ENCODE measurements around the gene BCL2. TPM values are rescaled to one million over a fixed set of nuclear protein-coding genes. Genes with fewer than 3 reads are reported as not detected.

The BCL2 gene
- polyA plus RNA-seq, 1 of the 3 experiments (the other 2 are of a cell fraction), result 1.5 TPM

GRCh38 chr18:63247926-63248325 lies 71.6 kb downstream of the BCL2 start:
- Histone ChIP-seq H3K36me3 (replicated peaks in 1 of 2; ENCODE audit: control insufficient read depth in 1 of 2, insufficient read depth in 2 of 2, low read length in 1 of 2) (no peaks in the 10 kb centered on the region), H3K9me2 (no peaks in the 10 kb centered on the region), H3K4me3 (ENCODE audit: low read depth in 2 of 2, low read length in 1 of 2) (no peak overlapping the region), H3K4me2 (no peak overlapping the region), H3K4me1 (ENCODE audit: control insufficient read depth in 1 of 2, insufficient read depth in 2 of 2, low read depth in 1 of 2, low read length in 1 of 2) (peaks cover 0 to under 1% of the 10 kb centered on the region in 2 experiments; a peak in 1 of 4 replicates), H3K9ac (no peak overlapping the region), H4K20me1 (ENCODE audit: insufficient read depth) (no peaks in the 10 kb centered on the region), H3F3A (replicated peaks; ENCODE audit: insufficient read depth) (no peaks in the 10 kb centered on the region), H3K27ac (ENCODE audit: low read depth in 2 of 2, low read length in 1 of 2) (no peak overlapping the region), H3K27me3 (ENCODE audit: insufficient read depth) (no peaks in the 10 kb centered on the region), H3K79me2 (ENCODE audit: insufficient read depth) (no peaks in the 10 kb centered on the region), H3K9me3 (no peaks in the 10 kb centered on the region), H2AFZ (ENCODE audit: low read depth) (no peak overlapping the region)
- no peak for DNase-seq
- WGBS (ENCODE audit: low lambda C conversion rate), result 93% methylated on average over 4 of the region's 4 CpGs
- TF ChIP-seq USF2 (IDR thresholded peaks at IDR 0.05; ENCODE audit: borderline replicate concordance, low read depth, low read length) (no peak), SIN3A (IDR thresholded peaks at IDR 0.05; ENCODE audit: borderline replicate concordance, low read depth, low read length) (no peak), PBX3 (IDR thresholded peaks at IDR 0.05) (no peak), CTCF (IDR thresholded peaks at IDR 0.05) (no peak), RXRA (IDR thresholded peaks at IDR 0.05; ENCODE audit: borderline replicate concordance, low read depth) (no peak), RFX5 (IDR thresholded peaks at IDR 0.05; ENCODE audit: low read length) (no peak), JUND (IDR thresholded peaks at IDR 0.05) (no peak), REST (IDR thresholded peaks at IDR 0.05; ENCODE audit: low read depth, low read length) (no peak)
- ChIA-PET POLR2A (no interaction called here), CTCF (no interaction called here)

GRCh38 chr18:63247506-63247905 lies 72.1 kb downstream of the BCL2 start:
- H3K36me3 ChIP-seq (replicated peaks in 1 of 2; ENCODE audit: control insufficient read depth in 1 of 2, insufficient read depth in 2 of 2, low read length in 1 of 2), result no peaks in the 10 kb centered on the region
- H3K27me3 ChIP-seq (ENCODE audit: insufficient read depth), result no peaks in the 10 kb centered on the region
- no peak overlapping the region for H3K27ac ChIP-seq (ENCODE audit: low read depth in 2 of 2, low read length in 1 of 2)
- no peak overlapping the region for H3K9ac ChIP-seq
- no peak overlapping the region for H2AFZ ChIP-seq (ENCODE audit: low read depth)
- no peaks in the 10 kb centered on the region for H3K79me2 ChIP-seq (ENCODE audit: insufficient read depth)
- H3F3A ChIP-seq (replicated peaks; ENCODE audit: insufficient read depth), result no peaks in the 10 kb centered on the region
- no peaks in the 10 kb centered on the region for H4K20me1 ChIP-seq (ENCODE audit: insufficient read depth)
- H3K9me3 ChIP-seq, result no peaks in the 10 kb centered on the region
- DNase-seq, result no peak
- no peak overlapping the region for H3K4me3 ChIP-seq (ENCODE audit: low read depth in 2 of 2, low read length in 1 of 2)
- ChIA-PET POLR2A (no interaction called here), CTCF (no interaction called here)
- no peaks in the 10 kb centered on the region for H3K4me1 ChIP-seq (ENCODE audit: control insufficient read depth in 1 of 2, insufficient read depth in 2 of 2, low read depth in 1 of 2, low read length in 1 of 2)
- H3K9me2 ChIP-seq, result no peaks in the 10 kb centered on the region
- no peak overlapping the region for H3K4me2 ChIP-seq
- WGBS (ENCODE audit: low lambda C conversion rate), result 78% methylated on average over 4 of the region's 4 CpGs
- TF ChIP-seq NFIC (IDR thresholded peaks at IDR 0.05; ENCODE audit: borderline replicate concordance) (no peak), JUND (IDR thresholded peaks at IDR 0.05) (no peak), USF1 (IDR thresholded peaks at IDR 0.05; ENCODE audit: borderline replicate concordance, low read depth) (no peak), TEAD4 (IDR thresholded peaks at IDR 0.05; ENCODE audit: borderline replicate concordance, insufficient read depth) (no peak), MXI1 (IDR thresholded peaks at IDR 0.05; ENCODE audit: low read depth, low read length) (no peak), YY1 (IDR thresholded peaks at IDR 0.05; ENCODE audit: low read depth) (no peak), MAX (IDR thresholded peaks at IDR 0.05; ENCODE audit: low read depth) (no peak), MEF2A (IDR thresholded peaks at IDR 0.05; ENCODE audit: borderline replicate concordance, low read depth) (no peak), CHD2 (IDR thresholded peaks at IDR 0.05; ENCODE audit: low read length, partially characterized antibody) (no peak)

Data from SK-N-SH (cell line).